Epithelial cell of proximal tubule (primary cell): ENCODE measurements around the gene TICAM2. TPM values are rescaled to one million over a fixed set of nuclear protein-coding genes. Genes with fewer than 3 reads are reported as not detected.

Source experiments
- DNase-seq: peaks from one replicate; pipeline ENCODE4 v3.0.0-alpha.2; 2011; ENCODE audit warnings: low read depth
- H3K4me3 ChIP-seq: 2 replicates; pipeline ENCODE4 v1.5.1; 2011; ENCODE audit warnings: low read depth, mild to moderate bottlenecking, low read length
- total RNA-seq: library from RNA; depleted of rRNA; stranded (reverse); fragments of >200 nt; gene quantifications from 2 replicates; pipeline ENCODE4 v1.2.3, GENCODE V29; 2015
- TF ChIP-seq, protein P1 (sequence below): conservative IDR thresholded peaks from 2 replicates; pipeline ENCODE4 v1.5.1; 2012; ENCODE audit warnings: low read depth, mild to moderate bottlenecking, low read length

TICAM2 gene
- total RNA-seq, 1 donor from 2014 or later = 1.7 TPM

DNA sequence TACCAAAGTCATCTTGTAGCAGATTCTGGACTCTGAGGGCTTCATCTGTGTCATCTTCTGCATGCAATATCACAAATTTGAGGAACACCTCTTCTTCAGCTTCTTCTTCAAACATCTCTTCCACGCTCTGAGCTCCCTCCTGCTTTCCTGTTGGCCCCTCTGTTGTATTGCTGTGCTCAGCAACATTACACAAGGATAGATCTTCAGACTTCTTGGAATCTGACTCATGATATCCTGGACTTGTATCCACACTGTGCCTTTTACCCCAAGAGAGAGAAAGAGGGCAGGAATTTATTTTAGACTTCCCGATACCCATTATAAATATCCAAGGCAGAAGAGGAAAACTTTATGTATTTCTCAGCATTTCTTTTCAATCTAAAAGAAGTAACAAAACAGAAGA lies 21.3 kb downstream of the TICAM2 start:
- TF ChIP-seq, protein P1, sequence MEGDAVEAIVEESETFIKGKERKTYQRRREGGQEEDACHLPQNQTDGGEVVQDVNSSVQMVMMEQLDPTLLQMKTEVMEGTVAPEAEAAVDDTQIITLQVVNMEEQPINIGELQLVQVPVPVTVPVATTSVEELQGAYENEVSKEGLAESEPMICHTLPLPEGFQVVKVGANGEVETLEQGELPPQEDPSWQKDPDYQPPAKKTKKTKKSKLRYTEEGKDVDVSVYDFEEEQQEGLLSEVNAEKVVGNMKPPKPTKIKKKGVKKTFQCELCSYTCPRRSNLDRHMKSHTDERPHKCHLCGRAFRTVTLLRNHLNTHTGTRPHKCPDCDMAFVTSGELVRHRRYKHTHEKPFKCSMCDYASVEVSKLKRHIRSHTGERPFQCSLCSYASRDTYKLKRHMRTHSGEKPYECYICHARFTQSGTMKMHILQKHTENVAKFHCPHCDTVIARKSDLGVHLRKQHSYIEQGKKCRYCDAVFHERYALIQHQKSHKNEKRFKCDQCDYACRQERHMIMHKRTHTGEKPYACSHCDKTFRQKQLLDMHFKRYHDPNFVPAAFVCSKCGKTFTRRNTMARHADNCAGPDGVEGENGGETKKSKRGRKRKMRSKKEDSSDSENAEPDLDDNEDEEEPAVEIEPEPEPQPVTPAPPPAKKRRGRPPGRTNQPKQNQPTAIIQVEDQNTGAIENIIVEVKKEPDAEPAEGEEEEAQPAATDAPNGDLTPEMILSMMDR = no peak
- DNase-seq = no peak
- H3K4me3 ChIP-seq = no peak overlapping the region

DNA sequence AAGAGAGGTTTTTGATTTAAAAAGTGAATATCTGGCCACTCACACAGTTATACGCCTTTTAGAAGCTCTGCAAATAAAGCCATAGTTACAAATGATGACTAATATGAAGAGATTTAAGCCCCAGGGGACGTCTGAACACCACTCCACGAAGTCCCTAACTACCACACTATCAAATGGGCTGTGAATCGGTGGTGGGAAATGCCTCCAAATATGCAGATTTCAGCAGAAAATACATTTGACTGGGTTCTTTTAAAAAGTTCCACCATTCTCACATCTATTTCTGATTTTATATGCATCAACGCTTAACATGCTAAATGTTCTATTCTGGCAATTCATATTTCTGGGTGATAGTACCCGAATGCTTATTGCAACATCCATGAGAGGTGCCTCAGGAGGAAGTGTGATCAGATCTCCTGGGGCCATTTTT lies 22.5 kb downstream of the TICAM2 start:
- no peak overlapping the region for H3K4me3 ChIP-seq
- TF ChIP-seq, protein P1 = no peak
- DNase-seq = no peak

DNA sequence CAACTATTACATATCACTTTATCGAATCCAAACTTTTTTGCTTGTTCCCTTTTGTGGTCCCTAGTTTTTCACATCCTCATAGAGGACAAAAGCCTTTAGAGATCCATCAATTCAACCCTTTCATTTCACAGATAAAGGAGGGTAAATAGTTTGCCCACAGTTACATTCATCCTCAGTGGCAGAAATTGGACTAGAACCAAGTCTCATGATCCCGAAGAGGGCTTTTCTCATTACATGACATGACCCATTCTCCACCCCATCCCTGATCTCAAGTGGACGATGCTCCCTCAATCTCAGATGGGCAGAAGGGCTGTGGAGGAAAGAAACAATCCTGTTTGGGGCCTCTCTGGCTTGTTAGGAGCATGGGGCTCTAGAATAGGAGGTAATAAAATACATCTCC lies 23.1 kb downstream of the TICAM2 start:
- DNase-seq = no peak

DNA sequence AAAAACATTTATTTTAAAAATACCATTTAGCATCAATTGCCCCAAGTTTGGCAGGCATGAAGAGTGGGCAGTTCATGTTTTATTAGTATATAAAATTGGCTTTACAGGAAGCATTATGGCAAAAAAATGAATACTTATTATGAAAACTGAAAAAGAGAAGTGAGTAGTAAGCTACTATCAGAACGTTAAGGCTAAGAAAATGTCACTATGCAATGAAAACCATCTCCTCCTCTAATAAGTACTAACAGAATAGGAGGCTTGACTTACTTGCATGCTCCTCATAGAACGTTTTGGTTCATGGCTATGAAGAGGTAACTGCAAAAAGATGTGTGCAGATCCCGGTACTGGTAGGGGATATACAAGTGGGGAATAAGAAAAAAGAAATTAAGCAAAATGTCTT lies 23.6 kb downstream of the TICAM2 start:
- TF ChIP-seq, protein P1 = no peak
- DNase-seq = no peak
- no peak overlapping the region for H3K4me3 ChIP-seq

More for the DNA sequence above, 23.1 kb downstream of the TICAM2 start:
- H3K4me3 ChIP-seq = no peak overlapping the region
- TF ChIP-seq, protein P1 = no peak

DNA sequence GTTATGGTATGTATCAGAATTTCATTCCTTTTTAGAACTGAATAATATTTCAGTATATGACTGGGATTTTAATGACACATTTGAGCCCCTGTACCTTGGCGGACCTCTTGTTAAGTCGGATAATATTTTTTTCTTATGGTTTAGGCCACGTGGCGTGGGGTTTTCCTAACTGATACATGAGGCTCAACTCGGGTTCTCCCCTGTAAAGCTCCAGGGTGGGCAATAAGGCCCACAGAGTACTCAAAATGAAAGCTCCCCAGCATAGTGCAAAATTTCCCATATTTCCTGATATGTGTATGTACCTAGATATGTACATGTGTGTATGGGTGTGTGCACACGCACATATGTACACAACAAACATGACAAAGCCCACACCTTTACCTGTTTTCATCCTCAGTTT lies 24.5 kb downstream of the TICAM2 start:
- DNase-seq = no peak
- TF ChIP-seq, protein P1 = no peak
- no peak overlapping the region for H3K4me3 ChIP-seq

DNA sequence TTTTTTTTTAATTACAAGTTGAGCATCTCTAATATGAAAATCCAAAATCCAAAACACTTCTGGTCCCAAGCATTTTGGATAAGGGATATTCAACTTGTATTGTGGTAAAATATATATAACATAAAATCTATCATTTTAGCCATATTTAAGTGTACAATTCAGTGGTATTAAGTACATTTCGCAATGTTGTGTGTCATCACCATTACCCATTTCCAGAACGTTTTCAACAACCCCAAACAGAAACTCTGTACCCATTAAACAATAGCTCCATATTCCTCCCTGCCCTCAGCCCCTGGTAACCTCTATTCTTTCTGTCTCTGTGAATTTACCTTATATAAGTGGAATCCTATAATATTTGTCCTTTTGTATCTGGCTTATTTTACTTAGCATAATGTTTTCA lies 24.9 kb downstream of the TICAM2 start:
- no peak overlapping the region for H3K4me3 ChIP-seq
- TF ChIP-seq, protein P1 = no peak
- no peak for DNase-seq
